Astrocyte (in vitro differentiated cells and primary cell): Measurements from ENCODE around the gene CCDC68. TPM values are rescaled to one million over a fixed set of nuclear protein-coding genes. Genes with fewer than 3 reads are reported as not detected.

Source experiments
- DNase-seq: peaks from one replicate; pipeline ENCODE4 v3.0.0-alpha.2; 2010; ENCODE audit warnings: low read depth
- FAIRE-seq: peaks from 2 replicates; lab custom pipeline; 2011; peaks lifted over from hg19 to GRCh38; lab: Jason Lieb, UNC
- H2AFZ ChIP-seq: 2 replicates; pipeline ENCODE4 v1.6.0; 2012; ENCODE audit warnings: low read depth, low read length, inconsistent platforms
- H3K27ac ChIP-seq: 2 replicates; pipeline ENCODE4 v1.5.1; 2011; ENCODE audit warnings: low read depth, low read length, inconsistent platforms
- H3K27me3 ChIP-seq: 2 replicates; pipeline ENCODE4 v1.6.0; 2011; ENCODE audit warnings: low read length, inconsistent platforms; ENCODE audit not compliant: insufficient read depth
- H3K36me3 ChIP-seq: 2 replicates; pipeline ENCODE4 v1.5.1; 2011; ENCODE audit warnings: low read length, inconsistent platforms; ENCODE audit not compliant: insufficient read depth
- H3K4me1 ChIP-seq: 2 replicates; pipeline ENCODE4 v1.5.1; 2011; ENCODE audit warnings: low read length, inconsistent platforms; ENCODE audit not compliant: insufficient read depth
- H3K4me2 ChIP-seq: 2 replicates; pipeline ENCODE4 v1.6.0; 2012; ENCODE audit warnings: low read length, inconsistent platforms
- H3K4me3 ChIP-seq: 2 replicates; pipeline ENCODE4 v1.5.1; 2011; ENCODE audit warnings: low read depth, mild to moderate bottlenecking, low read length, inconsistent platforms; ENCODE audit not compliant: insufficient read depth
- H3K79me2 ChIP-seq: 2 replicates; pipeline ENCODE4 v1.6.0; 2012; ENCODE audit warnings: mild to moderate bottlenecking, low read length, inconsistent platforms; ENCODE audit not compliant: insufficient read depth
- H3K9ac ChIP-seq: 2 replicates; pipeline ENCODE4 v1.6.0; 2012; ENCODE audit warnings: mild to moderate bottlenecking, low read length, inconsistent platforms
- H3K9me3 ChIP-seq: 2 replicates; pipeline ENCODE4 v1.5.1; 2012; ENCODE audit warnings: low read depth, mild to moderate bottlenecking, low read length, inconsistent platforms; ENCODE audit not compliant: insufficient read depth
- H4K20me1 ChIP-seq: 2 replicates; pipeline ENCODE4 v1.6.0; 2012; ENCODE audit warnings: low read length, inconsistent platforms; ENCODE audit not compliant: insufficient read depth
- H3K27ac Mint-ChIP-seq: one replicate; pipeline ENCODE4 v1.8.0; 2021; ENCODE audit warnings: mild to moderate bottlenecking, mixed read lengths; ENCODE audit not compliant: unreplicated experiment
- H3K27me3 Mint-ChIP-seq: one replicate; pipeline ENCODE4 v1.8.0; 2021; ENCODE audit warnings: low read depth, mixed read lengths; ENCODE audit not compliant: unreplicated experiment
- H3K36me3 Mint-ChIP-seq: one replicate; pipeline ENCODE4 v1.8.0; 2021; ENCODE audit warnings: low read depth, mixed read lengths; ENCODE audit not compliant: unreplicated experiment
- H3K4me1 Mint-ChIP-seq: one replicate; pipeline ENCODE4 v1.8.0; 2021; ENCODE audit warnings: low read depth, mixed read lengths; ENCODE audit not compliant: unreplicated experiment
- H3K4me3 Mint-ChIP-seq: one replicate; pipeline ENCODE4 v1.8.0; 2021; ENCODE audit warnings: mild to moderate bottlenecking, moderate library complexity, mixed read lengths; ENCODE audit not compliant: unreplicated experiment
- H3K9me3 Mint-ChIP-seq: one replicate; pipeline ENCODE4 v1.8.0; 2021; ENCODE audit warnings: mild to moderate bottlenecking, mixed read lengths; ENCODE audit not compliant: unreplicated experiment
- CTCF ChIP-seq: IDR thresholded peaks from 2 replicates; pipeline ENCODE4 v1.5.1; 2011; ENCODE audit warnings: low read depth, mild to moderate bottlenecking, inconsistent platforms, low read length, moderate library complexity; ENCODE audit not compliant: insufficient read depth
- EZH2 ChIP-seq: IDR thresholded peaks from 2 replicates; pipeline ENCODE4 v1.6.1; 2012; ENCODE audit warnings: mild to moderate bottlenecking, low read length, inconsistent platforms; ENCODE audit not compliant: insufficient read depth
- total RNA-seq: library from RNA; stranded (reverse); gene quantifications from 2 replicates; pipeline ENCODE4 v1.2.1, GENCODE V29; 2021

Gene CCDC68
- total RNA-seq, 1 donor from 2014 or later, result 2.2 TPM

GRCh38 chr18:55000529-55000928 is 41.3 kb upstream of the CCDC68 start:
- Mint-ChIP-seq H3K9me3 (no peaks in the 10 kb centered on the region), H3K4me1 (no peaks in the 10 kb centered on the region), H3K27ac (no peak overlapping the region), H3K36me3 (no peaks in the 10 kb centered on the region), H3K27me3 (no peaks in the 10 kb centered on the region), H3K4me3 (no peak overlapping the region)
- Histone ChIP-seq H3K27ac (no peak overlapping the region), H3K79me2 (no peaks in the 10 kb centered on the region), H3K9me3 (no peaks in the 10 kb centered on the region), H3K4me2 (no peak overlapping the region), H4K20me1 (no peaks in the 10 kb centered on the region), H3K9ac (no peak overlapping the region), H3K4me1 (no peaks in the 10 kb centered on the region), H3K4me3 (no peak overlapping the region), H2AFZ (no peak overlapping the region), H3K36me3 (no peaks in the 10 kb centered on the region), H3K27me3 (no peaks in the 10 kb centered on the region)
- FAIRE-seq (no peak), DNase-seq (no peak)
- no peak for TF ChIP-seq EZH2
- no peak for TF ChIP-seq CTCF

GRCh38 chr18:54999016-54999415 is 39.8 kb upstream of the CCDC68 start:
- Mint-ChIP-seq H3K9me3 (no peaks in the 10 kb centered on the region), H3K27me3 (no peaks in the 10 kb centered on the region), H3K4me1 (no peaks in the 10 kb centered on the region), H3K36me3 (no peaks in the 10 kb centered on the region), H3K27ac (no peak overlapping the region), H3K4me3 (no peak overlapping the region)
- Histone ChIP-seq H3K79me2 (no peaks in the 10 kb centered on the region), H3K4me1 (no peaks in the 10 kb centered on the region), H3K9ac (no peak overlapping the region), H3K27ac (no peak overlapping the region), H4K20me1 (no peaks in the 10 kb centered on the region), H3K36me3 (no peaks in the 10 kb centered on the region), H3K4me3 (no peak overlapping the region), H2AFZ (no peak overlapping the region), H3K27me3 (no peaks in the 10 kb centered on the region), H3K9me3 (no peaks in the 10 kb centered on the region), H3K4me2 (no peak overlapping the region)
- no peak for DNase-seq
- no peak for TF ChIP-seq EZH2
- TF ChIP-seq CTCF, result no peak
- FAIRE-seq, result no peak

GRCh38 chr18:54995421-54996143 is 36.3 kb upstream of the CCDC68 start:
- H3K79me2 ChIP-seq, result no peaks in the 10 kb centered on the region
- no peaks in the 10 kb centered on the region for H3K27me3 ChIP-seq
- H3K9me3 ChIP-seq, result no peaks in the 10 kb centered on the region
- Mint-ChIP-seq H3K4me1 (no peaks in the 10 kb centered on the region), H3K36me3 (no peaks in the 10 kb centered on the region), H3K27me3 (no peaks in the 10 kb centered on the region), H3K4me3 (no peak overlapping the region), H3K9me3 (no peaks in the 10 kb centered on the region), H3K27ac (no peak overlapping the region)
- H3K36me3 ChIP-seq, result no peaks in the 10 kb centered on the region
- no peak overlapping the region for H3K4me3 ChIP-seq
- H2AFZ ChIP-seq, result no peak overlapping the region
- H3K27ac ChIP-seq, result no peak overlapping the region
- H3K4me1 ChIP-seq, result no peaks in the 10 kb centered on the region
- FAIRE-seq (no peak), DNase-seq (no peak)
- no peak overlapping the region for H3K4me2 ChIP-seq
- H4K20me1 ChIP-seq, result no peaks in the 10 kb centered on the region
- TF ChIP-seq EZH2, result no peak
- no peak for TF ChIP-seq CTCF
- no peak overlapping the region for H3K9ac ChIP-seq
